Neural crest cell (in vitro differentiated cells): ENCODE measurements around the gene METAP1D. TPM values are rescaled to one million over a fixed set of nuclear protein-coding genes. Genes with fewer than 3 reads are reported as not detected.

ENCODE experiments used
- DNase-seq: peaks from one replicate; pipeline ENCODE4 v3.0.0; 2021; ENCODE audit warnings: low read depth, mixed read lengths, low spot score
- H3K27ac Mint-ChIP-seq: one replicate; pipeline ENCODE4 v1.8.0; 2021; ENCODE audit warnings: mild to moderate bottlenecking, mixed read lengths; ENCODE audit not compliant: unreplicated experiment
- H3K27me3 Mint-ChIP-seq: 2 replicates; pipeline ENCODE4 v1.8.0; 2021; ENCODE audit warnings: low read depth, mild to moderate bottlenecking, mixed read lengths
- H3K36me3 Mint-ChIP-seq: 2 replicates; pipeline ENCODE4 v1.8.0; 2021; ENCODE audit warnings: low read depth, mild to moderate bottlenecking, mixed read lengths
- H3K4me1 Mint-ChIP-seq: 2 replicates; pipeline ENCODE4 v1.8.0; 2021; ENCODE audit warnings: mixed read lengths
- H3K4me3 Mint-ChIP-seq: one replicate; pipeline ENCODE4 v1.8.0; 2021; ENCODE audit warnings: mild to moderate bottlenecking, mixed read lengths
- H3K9me3 Mint-ChIP-seq: 2 replicates; pipeline ENCODE4 v1.8.0; 2021; ENCODE audit warnings: mixed read lengths
- total RNA-seq: library from RNA; stranded (reverse); gene quantifications from 2 replicates; pipeline ENCODE4 v1.2.1, GENCODE V29; 2021
- TF ChIP-seq, protein P1 (sequence below): fragments of 200-600 bp; sonication (generic); conservative IDR thresholded peaks from 2 replicates; pipeline ENCODE4 v1.5.0; 2021; ENCODE audit warnings: antibody characterized with exemption, mild to moderate bottlenecking

The METAP1D gene
- total RNA-seq, 1 donor from 2014 or later, result 11.0 TPM

DNA sequence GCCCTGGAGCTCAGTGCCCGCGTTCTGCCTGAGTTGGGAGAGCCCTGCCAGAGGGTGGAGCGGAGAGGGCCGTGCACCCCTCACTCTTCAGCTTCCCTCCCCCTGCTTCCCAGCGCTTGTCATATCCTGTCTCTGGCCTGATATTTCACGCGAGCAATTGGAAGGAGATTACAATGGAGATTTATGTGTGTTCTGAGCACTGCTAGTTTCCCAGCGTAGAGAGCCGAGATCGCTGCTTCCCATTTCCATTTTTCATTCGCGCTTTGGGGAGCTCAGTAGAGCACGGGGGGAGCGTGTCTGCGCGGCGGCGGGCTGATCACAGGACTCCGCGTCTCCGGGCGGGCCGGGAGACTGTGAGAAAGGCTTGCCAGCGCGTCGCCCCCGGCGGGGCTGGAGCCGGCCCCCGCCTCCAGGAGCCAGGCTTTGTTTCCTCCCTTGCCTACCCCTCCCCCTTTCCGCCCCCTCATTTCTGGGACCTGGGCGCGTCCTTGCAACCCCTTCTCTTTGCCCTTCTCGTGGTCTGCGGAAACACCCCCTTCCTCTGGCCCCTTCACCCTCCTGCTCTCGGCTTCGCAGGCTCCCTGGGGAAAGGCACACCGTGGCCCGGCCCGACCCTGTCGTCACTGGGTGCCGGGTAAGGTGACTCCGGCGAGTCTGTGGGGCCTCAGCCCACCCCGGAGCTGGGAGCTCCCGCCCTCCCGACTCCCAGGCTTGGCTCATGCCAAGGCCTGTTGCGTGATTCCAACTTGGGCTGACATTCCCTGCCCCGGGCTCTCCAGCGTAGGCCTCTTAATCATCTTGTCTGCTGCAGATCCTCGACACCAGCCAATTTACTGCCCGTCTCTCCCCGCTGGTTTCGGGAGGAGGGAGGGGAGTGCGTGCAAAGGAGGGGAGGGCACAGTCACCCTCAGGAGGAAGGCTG lies 97.1 kb downstream of the METAP1D start:
- Mint-ChIP-seq H3K36me3 (peaks cover 4% of the 10 kb centered on the region), H3K27me3 (peaks cover 95% of the 10 kb centered on the region), H3K4me3 (peak overlapping the region; percentile 76), H3K27ac (peak overlapping the region; percentile 94), H3K9me3 (no peaks in the 10 kb centered on the region), H3K4me1 (peaks cover 46% of the 10 kb centered on the region)
- DNase-seq, result peak; percentile 35
- TF ChIP-seq, protein P1, sequence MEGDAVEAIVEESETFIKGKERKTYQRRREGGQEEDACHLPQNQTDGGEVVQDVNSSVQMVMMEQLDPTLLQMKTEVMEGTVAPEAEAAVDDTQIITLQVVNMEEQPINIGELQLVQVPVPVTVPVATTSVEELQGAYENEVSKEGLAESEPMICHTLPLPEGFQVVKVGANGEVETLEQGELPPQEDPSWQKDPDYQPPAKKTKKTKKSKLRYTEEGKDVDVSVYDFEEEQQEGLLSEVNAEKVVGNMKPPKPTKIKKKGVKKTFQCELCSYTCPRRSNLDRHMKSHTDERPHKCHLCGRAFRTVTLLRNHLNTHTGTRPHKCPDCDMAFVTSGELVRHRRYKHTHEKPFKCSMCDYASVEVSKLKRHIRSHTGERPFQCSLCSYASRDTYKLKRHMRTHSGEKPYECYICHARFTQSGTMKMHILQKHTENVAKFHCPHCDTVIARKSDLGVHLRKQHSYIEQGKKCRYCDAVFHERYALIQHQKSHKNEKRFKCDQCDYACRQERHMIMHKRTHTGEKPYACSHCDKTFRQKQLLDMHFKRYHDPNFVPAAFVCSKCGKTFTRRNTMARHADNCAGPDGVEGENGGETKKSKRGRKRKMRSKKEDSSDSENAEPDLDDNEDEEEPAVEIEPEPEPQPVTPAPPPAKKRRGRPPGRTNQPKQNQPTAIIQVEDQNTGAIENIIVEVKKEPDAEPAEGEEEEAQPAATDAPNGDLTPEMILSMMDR, result no peak

DNA sequence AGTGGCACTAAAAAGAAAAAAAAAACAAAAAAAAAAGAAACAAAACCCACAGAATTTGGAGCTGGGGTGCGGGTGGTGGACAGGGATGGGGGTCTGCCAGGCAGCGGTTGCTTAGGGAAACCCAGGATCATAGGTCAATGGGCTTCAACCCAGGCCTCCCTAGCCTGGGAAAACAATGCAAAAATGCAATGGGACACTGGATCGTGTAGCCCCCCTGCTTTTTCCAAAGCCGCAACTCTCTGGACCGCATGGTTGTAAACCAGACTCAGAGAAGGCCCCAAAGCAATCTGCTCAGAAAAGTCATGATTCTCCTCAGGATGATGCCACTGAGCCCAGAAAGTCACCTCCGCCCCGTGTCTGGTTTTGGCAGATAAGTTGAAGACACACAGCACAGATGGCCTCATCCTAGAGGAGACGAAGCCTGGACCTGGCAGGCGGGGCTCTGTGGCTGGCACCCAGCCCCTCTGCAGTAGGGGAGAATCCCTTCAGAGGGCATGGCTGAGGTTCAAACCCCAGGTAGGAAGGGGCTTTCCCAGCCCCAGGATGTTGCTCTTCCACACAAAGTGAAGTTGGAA lies 97.9 kb downstream of the METAP1D start:
- no peak for DNase-seq
- Mint-ChIP-seq H3K27me3 (peaks cover 95% of the 10 kb centered on the region), H3K27ac (peak overlapping the region; percentile 94), H3K4me3 (peak overlapping the region; percentile 72), H3K9me3 (no peaks in the 10 kb centered on the region), H3K4me1 (peaks cover 46% of the 10 kb centered on the region), H3K36me3 (peaks cover 4% of the 10 kb centered on the region)
- TF ChIP-seq, protein P1, result no peak

DNA sequence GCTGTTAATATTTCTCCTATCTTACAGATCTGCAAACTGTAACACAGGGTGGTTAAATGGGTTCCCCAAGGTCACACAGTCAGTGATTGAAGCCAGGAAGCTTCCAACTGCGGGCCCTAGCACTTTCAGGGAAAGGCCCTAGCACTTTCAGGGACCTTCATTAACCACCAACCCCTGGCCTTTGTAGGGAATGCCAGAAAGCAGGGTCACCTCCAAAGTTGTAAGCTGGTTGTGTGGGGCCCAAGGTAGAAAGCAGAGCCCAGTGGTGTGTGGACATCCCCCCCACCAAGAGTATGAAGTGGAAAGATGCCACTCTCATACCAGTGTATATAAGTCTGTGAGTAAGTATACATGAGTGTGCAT lies 98.5 kb downstream of the METAP1D start:
- Mint-ChIP-seq H3K27ac (no peak overlapping the region), H3K4me3 (peak overlapping the region; percentile 75), H3K27me3 (peaks cover 95% of the 10 kb centered on the region), H3K9me3 (no peaks in the 10 kb centered on the region), H3K4me1 (peaks cover 47% of the 10 kb centered on the region), H3K36me3 (peaks cover 4% of the 10 kb centered on the region)
- no peak for DNase-seq
- TF ChIP-seq, protein P1, result no peak

DNA sequence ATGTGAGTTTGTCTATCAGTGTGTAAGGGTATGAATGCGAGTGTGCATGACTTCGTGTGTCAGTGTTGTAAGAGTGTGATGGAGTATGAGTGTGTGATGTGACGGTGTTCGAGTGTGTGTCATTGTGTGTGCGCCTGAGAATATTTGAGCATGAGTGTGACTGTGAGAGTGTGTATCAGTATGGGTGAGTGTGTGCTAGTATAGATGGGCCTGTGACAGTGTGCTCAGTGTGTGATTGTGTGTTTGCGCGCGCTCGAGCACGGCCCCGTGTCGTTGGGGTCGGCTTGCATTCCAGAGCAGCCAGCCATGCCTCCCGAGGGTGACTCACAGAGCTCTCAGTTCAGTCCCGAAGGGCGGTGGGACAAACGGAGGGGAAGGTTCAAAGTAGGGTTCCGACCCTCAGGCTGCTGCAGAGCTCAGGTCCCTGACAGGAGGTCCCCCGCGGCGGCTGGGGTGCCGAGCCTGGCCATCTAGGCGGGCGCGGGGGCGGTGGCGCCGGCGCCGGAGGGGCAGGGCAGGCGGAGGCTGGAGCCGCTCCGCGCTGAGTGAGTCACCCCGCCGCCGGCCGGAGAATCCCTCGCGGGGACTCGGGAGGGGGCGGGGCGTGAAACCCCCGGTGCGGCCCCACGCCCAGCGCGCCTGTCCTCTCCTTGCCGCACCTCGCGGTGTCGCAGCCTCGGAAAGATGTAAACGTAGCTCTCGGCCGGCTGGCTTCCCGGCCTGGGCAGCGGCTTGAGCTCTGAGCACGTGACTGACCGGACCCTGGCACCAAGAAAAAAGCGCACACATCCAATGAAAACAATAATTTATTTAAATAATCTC lies 99.1 kb downstream of the METAP1D start:
- Mint-ChIP-seq H3K27me3 (peaks cover 95% of the 10 kb centered on the region), H3K36me3 (peaks cover 4% of the 10 kb centered on the region), H3K27ac (no peak overlapping the region), H3K9me3 (no peaks in the 10 kb centered on the region), H3K4me3 (peak overlapping the region; percentile 84), H3K4me1 (peaks cover 47% of the 10 kb centered on the region)
- peak; percentile 60 for DNase-seq
- TF ChIP-seq, protein P1, result no peak

DNA sequence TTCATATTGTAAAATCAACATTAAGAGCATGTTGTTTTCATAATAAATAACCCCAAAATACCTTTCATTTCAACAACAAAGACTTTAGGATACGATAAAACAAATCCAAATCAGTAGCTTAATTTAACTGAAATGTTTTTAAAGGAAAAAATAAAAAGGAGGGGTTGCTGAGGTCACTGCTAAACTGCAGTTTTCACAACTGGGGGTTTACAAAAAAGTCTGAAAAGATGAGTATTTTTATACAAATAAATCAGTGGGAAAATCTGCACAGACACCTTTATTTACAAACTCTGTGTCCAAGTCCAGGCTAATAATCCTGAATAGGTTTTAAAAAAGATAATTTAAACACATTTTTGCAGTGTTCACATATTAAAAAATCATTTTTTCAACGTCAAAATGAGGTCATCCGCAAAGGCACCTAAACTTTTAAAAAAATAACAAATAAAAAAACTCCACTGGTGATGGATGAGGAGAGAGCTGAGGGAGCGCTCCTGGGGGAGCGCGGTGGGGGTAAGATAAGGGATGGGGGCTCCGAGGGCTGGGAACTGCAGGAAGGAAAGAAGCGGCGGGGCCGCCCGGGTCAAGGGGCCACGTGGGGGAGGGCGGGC lies 99.8 kb downstream of the METAP1D start:
- Mint-ChIP-seq H3K36me3 (peaks cover 4% of the 10 kb centered on the region), H3K4me1 (peaks cover 48% of the 10 kb centered on the region), H3K27me3 (peaks cover 95% of the 10 kb centered on the region), H3K9me3 (no peaks in the 10 kb centered on the region), H3K27ac (no peak overlapping the region), H3K4me3 (peak overlapping the region; percentile 84)
- DNase-seq, result no peak
- TF ChIP-seq, protein P1, result no peak
